ENCODE results near the gene ANTXR2. TPM values are rescaled to one million over a fixed set of nuclear protein-coding genes. Genes with fewer than 3 reads are reported as not detected.

ANTXR2 gene
- total RNA-seq, 1 experiment from 2014 or later = not detected

- H3K79me2 ChIP-seq (ENCODE audit: low read length) = no peaks in the 10 kb centered on the region
- H4K20me1 ChIP-seq (ENCODE audit: insufficient read depth, low read depth, low read length) = no peaks in the 10 kb centered on the region
- H3K27me3 ChIP-seq (ENCODE audit: low read length) = no peaks in the 10 kb centered on the region
- H3K9me3 ChIP-seq (ENCODE audit: low read length) = no peaks in the 10 kb centered on the region
- no peaks in the 10 kb centered on the region for H3K9me2 ChIP-seq (replicated peaks; ENCODE audit: insufficient read depth, low read length)
- DNase-seq = no peak
- H3K4me3 ChIP-seq (ENCODE audit: low read length) = no peak overlapping the region
- H3K36me3 ChIP-seq (ENCODE audit: insufficient read depth, low read length) = no peaks in the 10 kb centered on the region
- H3K27ac ChIP-seq (ENCODE audit: low read length) = no peak overlapping the region
- H3K4me1 ChIP-seq (ENCODE audit: low read length) = no peaks in the 10 kb centered on the region
- H2AFZ ChIP-seq (ENCODE audit: low read length) = no peak overlapping the region
- no peak overlapping the region for H3K4me2 ChIP-seq (ENCODE audit: low read depth, low read length, poor library complexity, severe bottlenecking)
- no peak overlapping the region for H3K9ac ChIP-seq (ENCODE audit: low read length)
These were observed 203.3 kb downstream of the ANTXR2 start for GRCh38 chr4:79869597-79870237.

GRCh38 chr4:79865201-79865597 is 207.8 kb downstream of the ANTXR2 start:
- H3K4me2 ChIP-seq (ENCODE audit: low read depth, low read length, poor library complexity, severe bottlenecking) = no peak overlapping the region
- no peaks in the 10 kb centered on the region for H3K9me2 ChIP-seq (replicated peaks; ENCODE audit: insufficient read depth, low read length)
- no peak overlapping the region for H3K4me3 ChIP-seq (ENCODE audit: low read length)
- no peak for DNase-seq
- no peaks in the 10 kb centered on the region for H3K36me3 ChIP-seq (ENCODE audit: insufficient read depth, low read length)
- H3K9me3 ChIP-seq (ENCODE audit: low read length) = no peaks in the 10 kb centered on the region
- no peak overlapping the region for H3K9ac ChIP-seq (ENCODE audit: low read length)
- H2AFZ ChIP-seq (ENCODE audit: low read length) = no peak overlapping the region
- H3K4me1 ChIP-seq (ENCODE audit: low read length) = no peaks in the 10 kb centered on the region
- no peaks in the 10 kb centered on the region for H3K79me2 ChIP-seq (ENCODE audit: low read length)
- H3K27me3 ChIP-seq (ENCODE audit: low read length) = no peaks in the 10 kb centered on the region
- no peaks in the 10 kb centered on the region for H4K20me1 ChIP-seq (ENCODE audit: insufficient read depth, low read depth, low read length)
- H3K27ac ChIP-seq (ENCODE audit: low read length) = no peak overlapping the region

- Histone ChIP-seq H3K9me3 (ENCODE audit: low read length) (no peaks in the 10 kb centered on the region), H3K36me3 (ENCODE audit: insufficient read depth, low read length) (no peaks in the 10 kb centered on the region), H3K9me2 (replicated peaks; ENCODE audit: insufficient read depth, low read length) (no peaks in the 10 kb centered on the region), H4K20me1 (ENCODE audit: insufficient read depth, low read depth, low read length) (no peaks in the 10 kb centered on the region), H3K27me3 (ENCODE audit: low read length) (no peaks in the 10 kb centered on the region), H3K9ac (ENCODE audit: low read length) (no peak overlapping the region), H3K27ac (ENCODE audit: low read length) (no peak overlapping the region), H3K4me1 (ENCODE audit: low read length) (no peaks in the 10 kb centered on the region), H3K4me2 (ENCODE audit: low read depth, low read length, poor library complexity, severe bottlenecking) (no peak overlapping the region), H2AFZ (ENCODE audit: low read length) (no peak overlapping the region), H3K4me3 (ENCODE audit: low read length) (no peak overlapping the region), H3K79me2 (ENCODE audit: low read length) (no peaks in the 10 kb centered on the region)
- no peak for DNase-seq
These were observed 208.4 kb downstream of the ANTXR2 start for GRCh38 chr4:79864500-79865200.

- DNase-seq = no peak
- Histone ChIP-seq H3K9me3 (ENCODE audit: low read length) (no peaks in the 10 kb centered on the region), H3K4me1 (ENCODE audit: low read length) (no peaks in the 10 kb centered on the region), H2AFZ (ENCODE audit: low read length) (no peak overlapping the region), H3K9me2 (replicated peaks; ENCODE audit: insufficient read depth, low read length) (no peaks in the 10 kb centered on the region), H3K79me2 (ENCODE audit: low read length) (no peaks in the 10 kb centered on the region), H3K36me3 (ENCODE audit: insufficient read depth, low read length) (no peaks in the 10 kb centered on the region), H3K4me3 (ENCODE audit: low read length) (no peak overlapping the region), H3K9ac (ENCODE audit: low read length) (no peak overlapping the region), H3K4me2 (ENCODE audit: low read depth, low read length, poor library complexity, severe bottlenecking) (no peak overlapping the region), H3K27ac (ENCODE audit: low read length) (no peak overlapping the region), H4K20me1 (ENCODE audit: insufficient read depth, low read depth, low read length) (no peaks in the 10 kb centered on the region), H3K27me3 (ENCODE audit: low read length) (no peaks in the 10 kb centered on the region)
These were observed 209.7 kb downstream of the ANTXR2 start for GRCh38 chr4:79863333-79863732.

- Histone ChIP-seq H3K27me3 (ENCODE audit: low read length) (no peaks in the 10 kb centered on the region), H3K9me3 (ENCODE audit: low read length) (no peaks in the 10 kb centered on the region), H3K4me2 (ENCODE audit: low read depth, low read length, poor library complexity, severe bottlenecking) (no peak overlapping the region), H4K20me1 (ENCODE audit: insufficient read depth, low read depth, low read length) (no peaks in the 10 kb centered on the region), H3K4me1 (ENCODE audit: low read length) (no peaks in the 10 kb centered on the region), H2AFZ (ENCODE audit: low read length) (no peak overlapping the region), H3K36me3 (ENCODE audit: insufficient read depth, low read length) (no peaks in the 10 kb centered on the region), H3K4me3 (ENCODE audit: low read length) (no peak overlapping the region), H3K79me2 (ENCODE audit: low read length) (no peaks in the 10 kb centered on the region), H3K27ac (ENCODE audit: low read length) (no peak overlapping the region), H3K9ac (ENCODE audit: low read length) (no peak overlapping the region), H3K9me2 (replicated peaks; ENCODE audit: insufficient read depth, low read length) (no peaks in the 10 kb centered on the region)
- DNase-seq = no peak
These were observed 210.2 kb downstream of the ANTXR2 start for GRCh38 chr4:79862821-79863220.

GRCh38 chr4:79857811-79858210 is 215.2 kb downstream of the ANTXR2 start:
- H3K27ac ChIP-seq (ENCODE audit: low read length) = no peak overlapping the region
- no peaks in the 10 kb centered on the region for H3K4me1 ChIP-seq (ENCODE audit: low read length)
- no peaks in the 10 kb centered on the region for H3K9me2 ChIP-seq (replicated peaks; ENCODE audit: insufficient read depth, low read length)
- H4K20me1 ChIP-seq (ENCODE audit: insufficient read depth, low read depth, low read length) = no peaks in the 10 kb centered on the region
- H2AFZ ChIP-seq (ENCODE audit: low read length) = no peak overlapping the region
- H3K27me3 ChIP-seq (ENCODE audit: low read length) = no peaks in the 10 kb centered on the region
- H3K4me2 ChIP-seq (ENCODE audit: low read depth, low read length, poor library complexity, severe bottlenecking) = no peak overlapping the region
- no peak for DNase-seq
- no peak overlapping the region for H3K9ac ChIP-seq (ENCODE audit: low read length)
- H3K9me3 ChIP-seq (ENCODE audit: low read length) = no peaks in the 10 kb centered on the region
- no peak overlapping the region for H3K4me3 ChIP-seq (ENCODE audit: low read length)
- no peaks in the 10 kb centered on the region for H3K36me3 ChIP-seq (ENCODE audit: insufficient read depth, low read length)
- H3K79me2 ChIP-seq (ENCODE audit: low read length) = no peaks in the 10 kb centered on the region

- no peak overlapping the region for H3K27ac ChIP-seq (ENCODE audit: low read length)
These were observed 216.8 kb downstream of the ANTXR2 start for GRCh38 chr4:79856196-79856595.

GRCh38 chr4:79854856-79855502 is 218.1 kb downstream of the ANTXR2 start:
- Histone ChIP-seq H3K79me2 (ENCODE audit: low read length) (no peaks in the 10 kb centered on the region), H3K36me3 (ENCODE audit: insufficient read depth, low read length) (no peaks in the 10 kb centered on the region), H3K27ac (ENCODE audit: low read length) (no peak overlapping the region), H3K27me3 (ENCODE audit: low read length) (no peaks in the 10 kb centered on the region), H3K4me2 (ENCODE audit: low read depth, low read length, poor library complexity, severe bottlenecking) (no peak overlapping the region), H3K9me2 (replicated peaks; ENCODE audit: insufficient read depth, low read length) (no peaks in the 10 kb centered on the region), H2AFZ (ENCODE audit: low read length) (no peak overlapping the region), H3K4me1 (ENCODE audit: low read length) (no peaks in the 10 kb centered on the region), H3K4me3 (ENCODE audit: low read length) (no peak overlapping the region), H3K9me3 (ENCODE audit: low read length) (no peaks in the 10 kb centered on the region), H3K9ac (ENCODE audit: low read length) (no peak overlapping the region), H4K20me1 (ENCODE audit: insufficient read depth, low read depth, low read length) (no peaks in the 10 kb centered on the region)
- DNase-seq = no peak

More at GRCh38 chr4:79856196-79856595, 216.8 kb downstream of the ANTXR2 start:
- Histone ChIP-seq H3K9me2 (replicated peaks; ENCODE audit: insufficient read depth, low read length) (no peaks in the 10 kb centered on the region), H2AFZ (ENCODE audit: low read length) (no peak overlapping the region), H3K27me3 (ENCODE audit: low read length) (no peaks in the 10 kb centered on the region), H3K79me2 (ENCODE audit: low read length) (no peaks in the 10 kb centered on the region), H3K4me2 (ENCODE audit: low read depth, low read length, poor library complexity, severe bottlenecking) (no peak overlapping the region), H3K9ac (ENCODE audit: low read length) (no peak overlapping the region), H3K4me3 (ENCODE audit: low read length) (no peak overlapping the region), H3K4me1 (ENCODE audit: low read length) (no peaks in the 10 kb centered on the region), H3K36me3 (ENCODE audit: insufficient read depth, low read length) (no peaks in the 10 kb centered on the region), H4K20me1 (ENCODE audit: insufficient read depth, low read depth, low read length) (no peaks in the 10 kb centered on the region), H3K9me3 (ENCODE audit: low read length) (no peaks in the 10 kb centered on the region)
- no peak for DNase-seq

Measured in Karpas-422 (cell line).